ENCODE data around the gene ATXN10.

DNA sequence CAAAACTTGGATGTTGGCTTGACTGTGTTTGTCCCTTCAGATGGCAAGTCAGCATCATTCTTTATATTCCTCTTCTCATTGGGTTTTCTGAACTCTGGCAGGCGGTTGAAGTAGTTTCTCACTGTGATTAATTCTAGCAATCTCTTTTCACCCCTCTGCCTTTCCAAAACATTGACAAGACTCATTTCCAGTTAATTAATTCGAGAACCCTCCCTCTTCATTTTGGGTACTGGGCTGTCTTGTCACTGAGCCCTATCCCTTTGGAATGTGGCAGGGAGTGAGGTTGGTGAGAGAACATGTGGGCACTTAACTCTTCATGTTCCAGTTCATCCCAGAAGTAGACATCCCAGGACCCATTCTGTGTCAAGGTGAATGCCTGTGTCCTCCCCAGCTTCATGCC, 172.4 kb downstream of the ATXN10 start:
- TF ChIP-seq, protein P1, sequence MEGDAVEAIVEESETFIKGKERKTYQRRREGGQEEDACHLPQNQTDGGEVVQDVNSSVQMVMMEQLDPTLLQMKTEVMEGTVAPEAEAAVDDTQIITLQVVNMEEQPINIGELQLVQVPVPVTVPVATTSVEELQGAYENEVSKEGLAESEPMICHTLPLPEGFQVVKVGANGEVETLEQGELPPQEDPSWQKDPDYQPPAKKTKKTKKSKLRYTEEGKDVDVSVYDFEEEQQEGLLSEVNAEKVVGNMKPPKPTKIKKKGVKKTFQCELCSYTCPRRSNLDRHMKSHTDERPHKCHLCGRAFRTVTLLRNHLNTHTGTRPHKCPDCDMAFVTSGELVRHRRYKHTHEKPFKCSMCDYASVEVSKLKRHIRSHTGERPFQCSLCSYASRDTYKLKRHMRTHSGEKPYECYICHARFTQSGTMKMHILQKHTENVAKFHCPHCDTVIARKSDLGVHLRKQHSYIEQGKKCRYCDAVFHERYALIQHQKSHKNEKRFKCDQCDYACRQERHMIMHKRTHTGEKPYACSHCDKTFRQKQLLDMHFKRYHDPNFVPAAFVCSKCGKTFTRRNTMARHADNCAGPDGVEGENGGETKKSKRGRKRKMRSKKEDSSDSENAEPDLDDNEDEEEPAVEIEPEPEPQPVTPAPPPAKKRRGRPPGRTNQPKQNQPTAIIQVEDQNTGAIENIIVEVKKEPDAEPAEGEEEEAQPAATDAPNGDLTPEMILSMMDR (IDR thresholded peaks at IDR 0.05; ENCODE audit: low read depth, low read length), result no peak
- no peak for TF ChIP-seq MYC (IDR thresholded peaks at IDR 0.05; ENCODE audit: low read depth, low read length)
- no peak for TF ChIP-seq MAX (IDR thresholded peaks at IDR 0.05; ENCODE audit: low read depth, low read length)

Data from NB4 (cell line).